DOHH2 (cell line): ENCODE data around the gene PDE4B.
"Not testable (repeated sequence)": the region's sequence is repeated elsewhere in the genome, so short reads cannot be mapped to it uniquely, and the experiment has no call there.

Source experiments
- H3F3A ChIP-seq: fragments of 200-600 bp; sonication (generic), shearing (Covaris generic); 2 replicates; pipeline ENCODE4 v1.6.0; 2016; ENCODE audit warnings: antibody characterized with exemption, mild to moderate bottlenecking; ENCODE audit not compliant: control insufficient read depth, insufficient read depth
- H3K27ac ChIP-seq: fragments of 200-600 bp; sonication (generic); 2 replicates; pipeline ENCODE4 v1.5.1; 2014; ENCODE audit warnings: low read depth, mild to moderate bottlenecking, low read length, moderate library complexity
- H3K27me3 ChIP-seq: fragments of 200-600 bp; sonication (generic); 2 replicates; pipeline ENCODE4 v1.6.1; 2014; ENCODE audit warnings: mild to moderate bottlenecking, low read length, mixed read lengths; ENCODE audit not compliant: control insufficient read depth
- H3K36me3 ChIP-seq: fragments of 200-600 bp; sonication (generic); 2 replicates; pipeline ENCODE4 v1.6.1; 2014; ENCODE audit warnings: mild to moderate bottlenecking, low read length, moderate library complexity, mixed read lengths; ENCODE audit not compliant: control insufficient read depth
- H3K4me1 ChIP-seq: fragments of 200-600 bp; sonication (generic); 2 replicates; pipeline ENCODE4 v1.6.1; 2014; ENCODE audit warnings: mild to moderate bottlenecking, low read length, mixed read lengths; ENCODE audit not compliant: control insufficient read depth
- H3K4me2 ChIP-seq: fragments of 200-600 bp; sonication (generic); 2 replicates; pipeline ENCODE4 v1.6.0; 2014; ENCODE audit warnings: mild to moderate bottlenecking, low read length, moderate library complexity
- H3K4me3 ChIP-seq: fragments of 200-600 bp; sonication (generic); 2 replicates; pipeline ENCODE4 v1.5.1; 2014; ENCODE audit warnings: mild to moderate bottlenecking, low read length, mixed read lengths
- H3K79me2 ChIP-seq: fragments of 200-600 bp; sonication (generic); 2 replicates; pipeline ENCODE4 v1.6.1; 2014; ENCODE audit warnings: mild to moderate bottlenecking, low read length, mixed read lengths; ENCODE audit not compliant: control insufficient read depth
- H3K9me2 ChIP-seq: fragments of 200-600 bp; sonication (generic); replicated peaks from 2 replicates; pipeline ENCODE4 v1.6.1; 2014; ENCODE audit warnings: mild to moderate bottlenecking, low read length, mixed read lengths; ENCODE audit not compliant: control insufficient read depth
- H3K9me3 ChIP-seq: fragments of 200-600 bp; sonication (generic); 2 replicates; pipeline ENCODE4 v1.6.1; 2014; ENCODE audit warnings: antibody characterized with exemption, low read length, mixed read lengths; ENCODE audit not compliant: control insufficient read depth, insufficient read depth
- H4K20me1 ChIP-seq: fragments of 200-600 bp; sonication (generic); 2 replicates; pipeline ENCODE4 v1.6.0; 2014; ENCODE audit warnings: low read depth, mild to moderate bottlenecking, antibody characterized with exemption, low read length, moderate library complexity; ENCODE audit not compliant: control insufficient read depth, insufficient read depth
- CTCF ChIP-seq: fragments of 200-600 bp; sonication (generic); IDR thresholded peaks from one replicate; pipeline ENCODE4 v1.5.1; 2014; ENCODE audit warnings: antibody characterized with exemption, mild to moderate bottlenecking, low read depth, low read length; ENCODE audit not compliant: poor library complexity, severe bottlenecking
- EZH2phosphoT487 ChIP-seq: fragments of 200-600 bp; sonication (generic); IDR thresholded peaks from 2 replicates; pipeline ENCODE4 v1.6.1; 2017; ENCODE audit warnings: borderline replicate concordance, mild to moderate bottlenecking, antibody characterized with exemption, low read length, moderate library complexity, mixed read lengths

The PDE4B gene

GRCh38 chr1:66420906-66421305 lies 628.2 kb downstream of the PDE4B start:
- not testable (repeated sequence) for H3K4me3 ChIP-seq, H3K36me3 ChIP-seq, H3K4me1 ChIP-seq, H3F3A ChIP-seq, H3K79me2 ChIP-seq, H3K9me2 ChIP-seq, H3K27me3 ChIP-seq, H4K20me1 ChIP-seq, H3K27ac ChIP-seq, H3K4me2 ChIP-seq
- H3K9me3 ChIP-seq: peaks cover 29% of the 10 kb centered on the region

GRCh38 chr1:66422804-66423203 lies 630.1 kb downstream of the PDE4B start:
- H3K4me2 ChIP-seq: no peak overlapping the region
- no peak overlapping the region for H3K4me3 ChIP-seq
- H3K4me1 ChIP-seq: peaks cover 9% of the 10 kb centered on the region
- TF ChIP-seq CTCF (no peak), EZH2phosphoT487 (no peak)
- no peak overlapping the region for H3K27ac ChIP-seq
- no peaks in the 10 kb centered on the region for H3K79me2 ChIP-seq
- H3K9me3 ChIP-seq: peaks cover 20% of the 10 kb centered on the region
- H3K9me2 ChIP-seq: no peaks in the 10 kb centered on the region
- H4K20me1 ChIP-seq: no peaks in the 10 kb centered on the region
- H3F3A ChIP-seq: no peaks in the 10 kb centered on the region
- no peaks in the 10 kb centered on the region for H3K36me3 ChIP-seq
- no peaks in the 10 kb centered on the region for H3K27me3 ChIP-seq
